HG02798 (cell line): ENCODE measurements around the gene ACTL7B.

Experiments used
- ATAC-seq: cut with Tn5 transposase; IDR thresholded peaks from one replicate; pipeline ENCODE4 v1.9.1; 2021; ENCODE audit warnings: mild to moderate bottlenecking; ENCODE audit not compliant: unreplicated experiment, poor library complexity

ACTL7B gene

GRCh38 chr9:108874058-108874788 is 18.4 kb upstream of the ACTL7B start:
- ATAC-seq, result no peak

GRCh38 chr9:108869092-108869725 is 13.4 kb upstream of the ACTL7B start:
- ATAC-seq, result no peak

- no peak for ATAC-seq
These were observed 12.0 kb upstream of the ACTL7B start for GRCh38 chr9:108867829-108868228.

GRCh38 chr9:108867116-108867515 is 11.3 kb upstream of the ACTL7B start:
- ATAC-seq, result no peak

- no peak for ATAC-seq
These were observed 10.2 kb upstream of the ACTL7B start for GRCh38 chr9:108866001-108866420.

- ATAC-seq, result no peak
These were observed 9.3 kb upstream of the ACTL7B start for GRCh38 chr9:108865037-108865436.

- no peak for ATAC-seq
These were observed 8.7 kb upstream of the ACTL7B start for GRCh38 chr9:108864446-108864845.

GRCh38 chr9:108863891-108864290 is 8.1 kb upstream of the ACTL7B start:
- ATAC-seq, result no peak

- no peak for ATAC-seq
These were observed 6.2 kb upstream of the ACTL7B start, which contains the start of gene ACTL7A for GRCh38 chr9:108861997-108862396. Gene ACTL7A, plus strand, starts transcription at chr9:108862266. Its CDS starts 57 bp downstream, at chr9:108862323.

GRCh38 chr9:108861464-108861863 is 5.7 kb upstream of the ACTL7B start:
- no peak for ATAC-seq

- no peak for ATAC-seq
These were observed 5.0 kb upstream of the ACTL7B start for GRCh38 chr9:108860764-108861163.

- ATAC-seq, result no peak
These were observed 4.6 kb upstream of the ACTL7B start for GRCh38 chr9:108860354-108860753.

- peak; percentile 77 for ATAC-seq
These were observed 3.8 kb upstream of the ACTL7B start for GRCh38 chr9:108859459-108860114.

- no peak for ATAC-seq
These were observed 1.8 kb upstream of the ACTL7B start for GRCh38 chr9:108857572-108857971.

- ATAC-seq, result no peak
These were observed 278 bp downstream of the ACTL7B start for GRCh38 chr9:108855529-108855886.

GRCh38 chr9:108854641-108855528 is 901 bp downstream of the ACTL7B start:
- ATAC-seq, result no peak

GRCh38 chr9:108854094-108854493 is 1.7 kb downstream of the ACTL7B start:
- no peak for ATAC-seq

- no peak for ATAC-seq
These were observed 3.7 kb downstream of the ACTL7B start for GRCh38 chr9:108852079-108852478.

- ATAC-seq, result no peak
These were observed 4.6 kb downstream of the ACTL7B start for GRCh38 chr9:108851138-108851537.

- ATAC-seq, result no peak
These were observed 5.4 kb downstream of the ACTL7B start for GRCh38 chr9:108850293-108850897.
